Stimulated activated CD8-positive, alpha-beta memory T cell treated with anti-CD3 and anti-CD28 coated beads, Interleukin-7, amount 100 ng/mL, for 1 hour (primary cell): ENCODE data around the gene TULP3.

Experiments used
- DNase-seq, 2 donors: peaks; one replicate each; pipeline ENCODE4 v3.0.0-alpha.2; 2020; ENCODE audit warnings: low read depth in 2 of 2

TULP3 gene

GRCh38 chr12:2970744-2971143 lies 80.1 kb downstream of the TULP3 start:
- DNase-seq = no peak

GRCh38 chr12:2973566-2973965 lies 82.9 kb downstream of the TULP3 start:
- DNase-seq = no peak

GRCh38 chr12:2974560-2974971 lies 83.9 kb downstream of the TULP3 start:
- no peak for DNase-seq

- no peak for DNase-seq
Observed at GRCh38 chr12:2976581-2976996, 85.9 kb downstream of the TULP3 start.

GRCh38 chr12:2977776-2978175 lies 87.1 kb downstream of the TULP3 start:
- DNase-seq = no peak

GRCh38 chr12:2979806-2980205 lies 89.1 kb downstream of the TULP3 start:
- no peak for DNase-seq

GRCh38 chr12:2980630-2981029 lies 89.9 kb downstream of the TULP3 start:
- DNase-seq = no peak

- no peak for DNase-seq
Observed at GRCh38 chr12:2982361-2982760, 91.7 kb downstream of the TULP3 start.

- DNase-seq = no peak
Observed at GRCh38 chr12:2984249-2984648, 93.6 kb downstream of the TULP3 start.

- DNase-seq = no peak
Observed at GRCh38 chr12:2984698-2985097, 94.0 kb downstream of the TULP3 start.

GRCh38 chr12:2986876-2987275 lies 96.2 kb downstream of the TULP3 start:
- DNase-seq = no peak

GRCh38 chr12:2988494-2988893 lies 97.8 kb downstream of the TULP3 start:
- no peak for DNase-seq
